T47D (cell line): ENCODE measurements around the gene VWA5B2.

Experiments used
- DNase-seq, 2 experiments: peaks; one replicate each; pipeline versions ENCODE4 v3.0.0 to v3.0.0-alpha.2; 2011 to 2012; ENCODE audit warnings: low read depth in 1 of 2, low spot score in 1 of 2
- JUND ChIP-seq: IDR thresholded peaks from 2 replicates; pipeline ENCODE4 v1.6.1; 2012; ENCODE audit warnings: low read depth
- in situ Hi-C: cut with HindIII; loops from 2 replicates; pipeline ENCODE4 v1.10.0; 2016; ENCODE audit warnings: low sequenced_read_pairs, low pct_unique_long_range_greater_than_20kb

The VWA5B2 gene

GRCh38 chr3:184277366-184277765 is 48.0 kb downstream of the VWA5B2 start:
- in situ Hi-C loops, result no loop called here
- TF ChIP-seq JUND, result no peak
- no peak for DNase-seq

GRCh38 chr3:184282941-184283340 is 53.6 kb downstream of the VWA5B2 start:
- no peak for TF ChIP-seq JUND
- peak; percentile 26 to 57 for DNase-seq
- in situ Hi-C loops, result no loop called here

- in situ Hi-C loops, result no loop called here
- TF ChIP-seq JUND, result no peak
- DNase-seq, result no peak
Observed at GRCh38 chr3:184283681-184284080, 54.3 kb downstream of the VWA5B2 start.

GRCh38 chr3:184284696-184285095 is 55.3 kb downstream of the VWA5B2 start:
- peak; percentile 95 to 100 for DNase-seq
- TF ChIP-seq JUND, result no peak
- in situ Hi-C loops, result no loop called here

- TF ChIP-seq JUND, result no peak
- peak; percentile 86 to 96 for DNase-seq
- in situ Hi-C loops, result no loop called here
Observed at GRCh38 chr3:184289426-184289938, 60.1 kb downstream of the VWA5B2 start.

- TF ChIP-seq JUND, result no peak
- DNase-seq, result peak in 1 of 2 experiments; percentile 1
- in situ Hi-C loops, result no loop called here
Observed at GRCh38 chr3:184290331-184290730, 60.9 kb downstream of the VWA5B2 start.

GRCh38 chr3:184291044-184291737 is 61.8 kb downstream of the VWA5B2 start:
- in situ Hi-C loops, result no loop called here
- DNase-seq, result peak in 1 of 2 experiments; percentile 10
- TF ChIP-seq JUND, result no peak
